ENCODE measurements around the gene GCNT4. TPM values are rescaled to one million over a fixed set of nuclear protein-coding genes. Genes with fewer than 3 reads are reported as not detected.

Gene GCNT4
- total RNA-seq, 2 experiments from 2014 or later, result 1.7 to 2.3 TPM

DNA sequence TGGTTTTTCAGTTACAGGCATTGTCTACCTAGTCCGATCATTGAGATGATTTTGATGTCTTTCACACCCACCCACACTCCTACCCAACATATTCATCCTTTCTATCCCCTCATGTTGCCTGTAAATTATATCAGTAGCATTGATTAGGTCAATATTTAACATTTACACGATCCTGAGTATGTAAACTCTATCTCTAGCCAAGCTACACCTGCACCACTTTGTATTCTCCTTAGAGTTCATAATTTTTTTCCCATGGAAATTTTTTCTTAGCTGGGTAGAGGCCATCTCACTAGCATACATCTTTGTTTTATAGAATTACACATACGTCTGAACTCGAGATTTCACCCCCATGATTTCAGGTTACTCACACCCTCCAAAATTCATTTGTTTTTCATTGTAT is 30.6 kb downstream of the GCNT4 start:
- Mint-ChIP-seq H3K4me3 (no peak overlapping the region), H3K36me3 (ENCODE audit: low read depth) (no peaks in the 10 kb centered on the region), H3K4me1 (peaks cover 18% of the 10 kb centered on the region), H3K27me3 (peaks cover 4% of the 10 kb centered on the region), H3K27ac (no peak overlapping the region), H3K9me3 (no peaks in the 10 kb centered on the region)
- ChIA-PET CTCF (interaction anchor here (1.3 kb wide), 1 partner anchor 32 kb away, joined by 3 read pairs; no protein-coding TSS in a partner anchor), POLR2A (no interaction called here)
- no peak for DNase-seq

DNA sequence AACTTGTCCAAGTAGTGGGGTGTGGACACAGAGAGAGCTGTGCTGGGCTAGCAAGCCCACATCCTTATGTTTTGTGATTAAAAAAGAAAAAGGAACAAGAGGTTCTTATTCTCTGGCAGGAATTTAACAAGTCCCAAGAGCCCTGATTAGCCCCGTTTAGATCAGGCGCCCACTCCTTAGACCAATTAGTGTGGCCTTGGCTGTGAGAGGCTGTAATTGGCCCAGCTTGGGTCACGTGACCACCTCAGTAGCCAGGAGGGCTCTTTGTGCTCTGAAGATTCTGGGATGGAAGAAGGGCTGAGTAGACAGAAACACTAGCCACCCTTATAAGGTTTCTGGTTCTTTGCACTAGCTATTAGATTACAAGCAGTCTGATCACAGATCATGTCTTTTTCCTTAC is 31.1 kb downstream of the GCNT4 start:
- no peaks in the 10 kb centered on the region for H3K36me3 Mint-ChIP-seq (ENCODE audit: low read depth)
- ChIA-PET POLR2A (no interaction called here), CTCF (interaction anchor here (0.6 to 1.3 kb wide), 2 partner anchors 14 to 31 kb away, joined by 3 read pairs; no protein-coding TSS in a partner anchor)
- no peak for DNase-seq
- no peak overlapping the region for H3K27ac Mint-ChIP-seq
- H3K9me3 Mint-ChIP-seq, result no peaks in the 10 kb centered on the region
- H3K4me1 Mint-ChIP-seq, result peaks cover 18% of the 10 kb centered on the region
- H3K27me3 Mint-ChIP-seq, result peaks cover 4% of the 10 kb centered on the region
- H3K4me3 Mint-ChIP-seq, result no peak overlapping the region

DNA sequence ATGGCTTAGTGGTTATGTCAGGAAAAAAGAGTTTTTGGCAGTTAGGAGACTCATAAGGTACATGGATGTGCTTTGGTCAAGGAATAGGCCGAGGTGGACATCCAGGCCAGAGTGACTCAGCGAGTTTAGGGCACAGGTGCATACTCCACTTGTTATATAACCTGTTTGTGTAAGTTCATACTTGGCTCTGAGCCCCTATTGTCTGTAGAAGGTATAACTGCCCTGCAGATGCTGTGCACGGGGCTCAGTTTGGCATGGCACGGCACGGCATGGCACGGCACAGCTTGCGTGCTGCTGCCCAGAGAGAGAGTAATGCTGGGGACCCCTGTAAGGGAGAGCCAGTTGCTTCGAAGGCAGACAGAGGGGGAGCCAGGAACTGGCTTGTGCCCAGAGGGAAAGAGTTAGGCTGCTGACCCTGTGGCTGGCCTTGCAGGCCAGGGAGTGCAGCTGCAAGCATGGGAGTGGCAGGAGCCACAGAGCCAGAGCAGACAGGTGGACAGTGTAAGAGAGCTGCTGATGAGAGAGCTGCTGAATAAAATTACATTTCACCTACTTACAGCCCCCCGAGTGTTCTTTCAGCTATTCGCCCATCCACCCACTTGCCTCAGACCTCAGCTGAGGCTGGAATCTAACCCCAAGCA is 32.2 kb downstream of the GCNT4 start:
- Mint-ChIP-seq H3K4me3 (no peak overlapping the region), H3K36me3 (ENCODE audit: low read depth) (no peaks in the 10 kb centered on the region), H3K9me3 (no peaks in the 10 kb centered on the region), H3K27ac (no peak overlapping the region), H3K4me1 (peaks cover 16% of the 10 kb centered on the region), H3K27me3 (peaks cover 4% of the 10 kb centered on the region)
- no peak for DNase-seq
- ChIA-PET POLR2A (no interaction called here), CTCF (no interaction called here)

DNA sequence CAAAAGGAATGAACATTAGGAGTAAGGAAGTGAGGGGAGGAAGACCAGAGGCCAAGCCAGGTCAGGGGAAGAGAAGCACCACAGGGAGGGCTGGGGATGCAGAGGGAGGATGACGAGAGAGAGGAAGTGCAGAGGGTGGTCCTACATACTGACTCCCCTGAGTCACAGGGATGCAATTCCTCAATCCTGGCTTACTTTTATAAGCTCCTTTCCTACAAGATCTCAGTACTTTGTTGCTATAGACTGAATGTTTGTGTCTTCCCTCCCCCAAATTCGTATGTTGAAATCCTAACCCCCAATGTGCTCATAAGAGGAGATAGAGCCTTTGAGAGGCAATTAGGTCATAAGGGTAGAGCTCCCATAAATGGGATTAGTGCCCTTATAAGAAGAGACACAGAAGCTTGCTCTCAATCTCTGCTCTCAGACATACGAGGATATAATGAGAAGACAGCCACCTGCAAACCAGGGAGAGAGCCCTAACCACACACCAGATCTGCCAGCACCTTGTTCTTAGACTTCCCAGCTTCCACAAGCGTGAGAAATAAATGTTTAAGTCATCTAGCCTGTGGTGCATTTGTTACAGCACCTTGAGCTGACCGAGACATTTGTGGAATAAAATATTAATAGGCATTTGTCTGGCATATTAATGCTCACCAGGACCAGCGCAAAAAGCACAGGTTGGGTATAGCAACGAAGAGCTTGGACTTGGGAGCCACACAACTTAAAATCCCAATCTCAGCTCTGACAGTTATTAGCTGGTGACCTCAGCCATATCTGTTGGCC is 33.4 kb downstream of the GCNT4 start:
- Mint-ChIP-seq H3K9me3 (no peaks in the 10 kb centered on the region), H3K27me3 (peaks cover 4% of the 10 kb centered on the region), H3K27ac (no peak overlapping the region), H3K4me3 (no peak overlapping the region), H3K4me1 (peaks cover 10% of the 10 kb centered on the region), H3K36me3 (ENCODE audit: low read depth) (no peaks in the 10 kb centered on the region)
- CTCF ChIA-PET, result no interaction called here
- POLR2A ChIA-PET, result no interaction called here
- DNase-seq, result no peak

DNA sequence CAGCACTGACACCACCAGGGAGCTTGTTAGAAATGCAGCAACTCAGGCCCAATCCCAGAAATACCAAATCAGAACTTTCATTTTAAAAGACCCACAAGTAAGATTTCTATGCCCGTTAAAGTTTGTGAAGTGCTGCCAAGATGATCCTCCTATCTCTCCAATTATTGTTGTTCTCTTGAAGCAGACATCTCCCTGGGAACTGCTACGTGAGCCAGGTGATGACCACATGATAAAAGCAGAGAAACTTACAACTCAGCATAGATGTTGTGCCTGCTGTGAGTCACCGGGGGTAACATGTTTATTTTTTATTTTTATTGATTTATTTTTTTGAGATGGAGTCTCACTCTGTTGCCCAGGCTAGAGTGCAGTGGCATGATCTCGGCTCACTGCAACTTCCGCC is 34.4 kb downstream of the GCNT4 start:
- Mint-ChIP-seq H3K9me3 (peaks cover 3% of the 10 kb centered on the region), H3K27ac (no peak overlapping the region), H3K36me3 (ENCODE audit: low read depth) (no peaks in the 10 kb centered on the region), H3K27me3 (peaks cover 4% of the 10 kb centered on the region), H3K4me1 (peaks cover under 1% of the 10 kb centered on the region), H3K4me3 (no peak overlapping the region)
- DNase-seq, result no peak
- ChIA-PET POLR2A (no interaction called here), CTCF (interaction anchor here (0.6 to 0.7 kb wide), 2 partner anchors 49 to 247 kb away, joined by 3 read pairs; no protein-coding TSS in a partner anchor)

DNA sequence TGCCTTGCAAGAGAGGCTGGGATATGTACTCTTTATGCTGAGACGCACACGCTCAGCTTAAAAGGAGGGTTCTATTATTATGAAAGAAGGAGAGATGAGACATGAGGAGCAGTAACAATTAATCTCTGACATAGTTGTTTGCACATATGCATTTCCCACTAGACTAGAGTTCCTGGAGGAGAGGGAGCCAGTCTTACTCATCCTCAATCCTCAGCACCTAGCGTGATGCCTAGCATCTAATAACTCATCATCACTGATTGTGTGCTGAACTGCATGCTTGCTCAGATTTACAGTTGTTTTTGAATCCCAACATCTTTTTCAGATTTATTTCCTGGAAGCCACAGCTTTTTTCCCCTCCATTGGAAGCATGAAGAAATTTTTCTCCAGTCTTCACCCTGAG is 35.5 kb downstream of the GCNT4 start:
- DNase-seq, result no peak
- Mint-ChIP-seq H3K4me3 (no peak overlapping the region), H3K27ac (no peak overlapping the region), H3K27me3 (peaks cover 4% of the 10 kb centered on the region), H3K36me3 (ENCODE audit: low read depth) (no peaks in the 10 kb centered on the region), H3K4me1 (no peaks in the 10 kb centered on the region), H3K9me3 (peaks cover 3% of the 10 kb centered on the region)
- POLR2A ChIA-PET, result no interaction called here
- CTCF ChIA-PET, result no interaction called here

DNA sequence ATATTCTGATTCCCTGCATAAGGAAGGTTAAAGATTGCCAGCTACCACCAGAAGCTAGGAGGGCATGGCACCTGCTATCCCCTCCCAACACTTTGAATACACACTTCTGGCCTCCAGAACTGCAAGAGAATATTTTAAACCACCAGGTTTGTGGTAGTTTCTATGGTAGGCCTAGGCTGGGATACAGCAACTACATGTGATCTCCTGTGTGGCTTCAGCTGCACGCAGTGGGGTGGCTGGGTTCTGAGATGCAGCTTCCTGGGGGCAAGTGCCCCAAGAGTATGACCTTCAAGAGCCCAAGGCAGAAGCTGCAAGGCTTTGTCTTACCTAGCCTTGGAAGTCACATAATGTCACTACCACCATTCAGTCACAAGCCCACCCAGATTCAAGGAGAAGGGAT is 39.6 kb downstream of the GCNT4 start:
- H3K4me3 Mint-ChIP-seq, result no peak overlapping the region
- peaks cover 3% of the 10 kb centered on the region for H3K4me1 Mint-ChIP-seq
- peaks cover 3% of the 10 kb centered on the region for H3K9me3 Mint-ChIP-seq
- ChIA-PET CTCF (no interaction called here), POLR2A (no interaction called here)
- H3K27me3 Mint-ChIP-seq, result no peaks in the 10 kb centered on the region
- H3K27ac Mint-ChIP-seq, result no peak overlapping the region
- DNase-seq, result no peak
- H3K36me3 Mint-ChIP-seq (ENCODE audit: low read depth), result no peaks in the 10 kb centered on the region

DNA sequence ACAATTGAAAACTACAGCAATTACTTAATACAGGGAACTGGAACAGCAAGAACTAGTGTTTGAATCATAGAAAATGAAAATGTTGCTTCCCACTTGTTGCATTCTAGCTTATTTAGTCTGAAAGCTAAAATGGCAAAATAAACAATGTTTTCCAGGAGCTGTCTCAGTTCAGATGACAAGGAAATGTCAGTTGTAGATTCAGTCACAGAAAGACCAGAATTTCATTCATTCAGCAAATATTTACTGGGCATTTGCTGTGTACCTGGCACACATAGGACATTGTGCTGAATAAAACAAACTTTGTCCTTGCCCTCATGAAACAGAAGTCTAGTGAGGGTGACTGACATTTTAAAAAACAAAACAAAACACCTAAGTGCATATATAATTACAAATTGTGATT is 41.5 kb downstream of the GCNT4 start:
- H3K4me1 Mint-ChIP-seq, result peaks cover 3% of the 10 kb centered on the region
- H3K27me3 Mint-ChIP-seq, result no peaks in the 10 kb centered on the region
- no peak for DNase-seq
- CTCF ChIA-PET, result no interaction called here
- no peaks in the 10 kb centered on the region for H3K36me3 Mint-ChIP-seq (ENCODE audit: low read depth)
- no peak overlapping the region for H3K27ac Mint-ChIP-seq
- H3K9me3 Mint-ChIP-seq, result peaks cover 4% of the 10 kb centered on the region
- H3K4me3 Mint-ChIP-seq, result no peak overlapping the region
- POLR2A ChIA-PET, result no interaction called here

DNA sequence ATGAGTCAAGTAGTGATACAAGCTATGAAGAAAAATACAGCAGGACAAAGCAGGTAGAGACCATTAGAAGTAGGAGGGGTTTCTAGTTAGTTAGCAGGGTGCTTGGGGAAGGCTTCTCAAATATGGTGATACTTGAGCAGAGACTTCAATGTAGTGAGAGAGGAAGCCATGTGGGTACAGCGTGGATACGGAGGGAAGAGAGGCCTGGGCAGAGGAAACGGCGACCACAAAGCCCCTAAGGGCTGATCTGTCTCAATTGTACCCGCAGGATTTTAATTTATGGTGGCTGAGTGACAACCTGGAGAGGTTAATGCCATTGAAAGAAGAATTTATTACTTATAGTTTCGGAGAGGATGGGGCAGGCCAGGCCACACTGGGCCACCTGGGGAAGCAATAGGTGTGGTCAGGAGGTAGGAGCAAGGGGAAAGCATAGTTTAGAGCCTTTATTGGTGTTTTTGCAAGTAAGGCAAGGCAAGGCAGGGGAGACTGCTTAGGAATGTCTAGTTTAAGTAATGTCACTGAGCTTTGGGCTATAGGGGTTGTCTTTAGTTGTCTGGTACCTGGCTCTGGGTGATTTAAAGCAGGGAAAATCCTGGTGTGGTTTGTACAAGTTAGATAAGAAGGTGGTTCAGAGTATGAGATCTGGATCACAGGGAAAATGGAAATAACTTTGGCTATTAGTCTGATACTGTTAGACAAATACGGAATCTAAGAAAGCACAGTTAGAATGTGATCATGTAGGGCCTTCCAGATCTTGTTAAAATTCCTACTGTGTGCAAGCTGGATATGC is 42.6 kb downstream of the GCNT4 start:
- ChIA-PET CTCF (no interaction called here), POLR2A (no interaction called here)
- Mint-ChIP-seq H3K9me3 (peaks cover 9% of the 10 kb centered on the region), H3K27ac (no peak overlapping the region), H3K4me3 (no peak overlapping the region), H3K36me3 (ENCODE audit: low read depth) (peaks cover 3% of the 10 kb centered on the region), H3K27me3 (no peaks in the 10 kb centered on the region), H3K4me1 (peaks cover 3% of the 10 kb centered on the region)
- no peak for DNase-seq

DNA sequence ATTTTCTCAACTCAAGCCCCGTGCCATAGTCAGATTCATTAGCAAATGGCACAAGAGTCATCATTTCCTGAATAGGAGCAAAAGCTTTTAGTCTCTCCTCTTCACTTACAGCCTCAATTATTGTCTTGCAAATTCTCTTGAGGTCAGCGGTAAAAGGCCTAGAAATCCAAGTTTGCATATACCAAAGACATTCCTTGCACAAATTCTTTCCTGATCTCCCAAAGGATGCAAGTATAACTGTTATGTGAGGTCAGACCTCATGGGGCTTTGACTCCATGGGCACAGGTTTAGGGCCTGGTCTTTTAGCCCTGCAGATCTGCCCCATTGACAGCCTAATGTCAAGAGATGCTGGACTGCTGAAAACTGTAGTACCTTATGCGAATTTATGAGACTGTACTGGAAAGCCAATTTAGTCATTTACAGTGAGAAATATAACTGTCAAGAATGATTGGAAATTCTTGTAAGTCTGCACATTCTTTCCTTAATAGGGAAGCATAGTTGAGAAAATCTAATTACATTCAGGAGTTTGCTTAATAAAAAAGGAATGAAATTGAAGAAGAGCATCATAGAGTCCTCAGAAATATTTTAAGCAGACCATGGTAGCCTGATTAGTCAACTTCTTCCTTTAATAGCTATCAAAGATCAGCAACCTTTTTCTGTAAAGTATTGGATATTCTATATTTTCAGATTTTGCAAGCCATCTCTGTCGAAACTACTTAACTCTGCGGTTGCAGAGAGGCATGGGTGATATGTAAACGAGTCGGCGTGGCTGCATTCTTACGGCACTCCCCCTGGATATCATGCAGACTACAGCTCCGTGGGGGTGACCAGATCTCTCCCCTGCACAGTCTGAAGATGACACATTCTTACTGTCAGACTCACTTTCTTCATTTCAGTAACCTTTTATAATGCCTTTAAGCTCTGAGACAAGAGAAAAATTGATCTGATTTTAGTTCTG is 45.2 kb downstream of the GCNT4 start:
- no peaks in the 10 kb centered on the region for H3K27me3 Mint-ChIP-seq
- peaks cover 3% of the 10 kb centered on the region for H3K36me3 Mint-ChIP-seq (ENCODE audit: low read depth)
- H3K4me1 Mint-ChIP-seq, result peaks cover 3% of the 10 kb centered on the region
- POLR2A ChIA-PET, result no interaction called here
- H3K27ac Mint-ChIP-seq, result no peak overlapping the region
- DNase-seq, result no peak
- CTCF ChIA-PET, result interaction anchor here (0.6 kb wide), 1 partner anchor 169 kb away, joined by 3 read pairs; no protein-coding TSS in a partner anchor
- H3K4me3 Mint-ChIP-seq, result no peak overlapping the region
- H3K9me3 Mint-ChIP-seq, result peaks cover 10% of the 10 kb centered on the region

DNA sequence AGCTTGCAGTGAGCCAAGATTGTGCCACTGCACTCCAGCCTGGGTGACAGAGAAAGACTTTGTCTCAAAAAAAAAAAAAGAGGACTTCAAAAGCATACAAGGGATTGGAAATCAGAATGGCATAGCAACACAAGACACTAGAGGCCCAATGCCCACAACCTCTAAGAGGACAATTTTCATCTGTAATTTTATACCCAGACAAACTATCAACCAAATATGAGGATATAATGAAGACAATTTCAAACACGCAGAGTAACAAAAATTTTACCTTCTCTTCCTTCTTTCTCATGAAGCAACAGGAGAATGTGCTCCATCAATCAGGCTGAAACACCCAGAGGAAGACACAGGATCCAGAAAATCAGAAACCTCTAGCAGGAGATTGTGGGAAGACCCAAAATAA is 46.8 kb downstream of the GCNT4 start:
- DNase-seq, result no peak
- H3K27ac Mint-ChIP-seq, result no peak overlapping the region
- H3K4me3 Mint-ChIP-seq, result no peak overlapping the region
- H3K4me1 Mint-ChIP-seq, result peaks cover 3% of the 10 kb centered on the region
- H3K9me3 Mint-ChIP-seq, result peaks cover 10% of the 10 kb centered on the region
- CTCF ChIA-PET, result no interaction called here
- H3K36me3 Mint-ChIP-seq (ENCODE audit: low read depth), result peaks cover 3% of the 10 kb centered on the region
- POLR2A ChIA-PET, result no interaction called here
- no peaks in the 10 kb centered on the region for H3K27me3 Mint-ChIP-seq
